CD4-positive, alpha-beta T cell (primary cell): Measurements from ENCODE around the gene PLK3. TPM values are rescaled to one million over a fixed set of nuclear protein-coding genes. Genes with fewer than 3 reads are reported as not detected.

Source experiments
- ATAC-seq: fragments of 200-7000 bp; cut with Tn5 transposase; one replicate; pipeline ENCODE4 v1.10.0; 2022; ENCODE audit warnings: mild to moderate bottlenecking; ENCODE audit not compliant: poor library complexity
- CTCF ChIA-PET: fragments of 350-600 bp; sonication (Branson Sonifier 250); formaldehyde crosslinking; loops from one replicate; lab custom pipeline; 2021; ENCODE audit warnings: antibody characterized with exemption, inconsistent platforms; lab: Charles Lee
- POLR2A ChIA-PET: fragments of 350-600 bp; sonication (Branson Sonifier 250); formaldehyde crosslinking; loops from one replicate; lab custom pipeline; 2021; ENCODE audit warnings: antibody characterized with exemption, inconsistent platforms; lab: Charles Lee
- DNase-seq, 14 experiments: peaks; one replicate each; pipeline ENCODE4 v3.0.0-alpha.2; 2013 to 2020; ENCODE audit warnings: mixed read lengths in 2 of 14
- H3K27ac ChIP-seq, 2 donors: one replicate each; pipeline versions ENCODE4 v1.5.1 to v1.7.0; 2013; ENCODE audit warnings: low read length in 2 of 2, low read depth in 1 of 2, mild to moderate bottlenecking in 1 of 2
- H3K27me3 ChIP-seq, 2 experiments: 1 replicate in 1 of 2; 2 replicates in 1 of 2; pipeline versions ENCODE4 v1.6.1 to v1.7.0; 2013; ENCODE audit warnings: low read length in 2 of 2, control low read depth in 1 of 2, mild to moderate bottlenecking in 1 of 2, moderate library complexity in 1 of 2; ENCODE audit not compliant: insufficient read depth in 2 of 2, control insufficient read depth in 1 of 2
- H3K36me3 ChIP-seq: one replicate; pipeline ENCODE4 v1.6.1; 2013; ENCODE audit warnings: low read length, control low read depth; ENCODE audit not compliant: insufficient read depth
- H3K4me1 ChIP-seq: one replicate; pipeline ENCODE4 v1.6.1; 2013; ENCODE audit warnings: low read length, control low read depth; ENCODE audit not compliant: insufficient read depth
- H3K4me3 ChIP-seq: one replicate; pipeline ENCODE4 v1.5.1; 2013; ENCODE audit warnings: mild to moderate bottlenecking, low read length, moderate library complexity
- H3K9me3 ChIP-seq, 2 experiments: 1 replicate in 1 of 2; 2 replicates in 1 of 2; pipeline versions ENCODE4 v1.6.1 to v1.7.0; 2013; ENCODE audit warnings: low read length in 2 of 2, mild to moderate bottlenecking in 2 of 2, control low read depth in 1 of 2, moderate library complexity in 1 of 2; ENCODE audit not compliant: control insufficient read depth in 1 of 2, insufficient read depth in 1 of 2
- H3K27ac Mint-ChIP-seq: one replicate; pipeline ENCODE4 v1.8.0; 2020; ENCODE audit warnings: mixed read lengths
- H3K27me3 Mint-ChIP-seq: one replicate; pipeline ENCODE4 v1.8.0; 2021; ENCODE audit warnings: mixed read lengths
- H3K36me3 Mint-ChIP-seq: one replicate; pipeline ENCODE4 v1.8.0; 2021; ENCODE audit warnings: low read depth, mixed read lengths
- H3K4me1 Mint-ChIP-seq: one replicate; pipeline ENCODE4 v1.8.0; 2021; ENCODE audit warnings: low read depth, mixed read lengths
- H3K4me3 Mint-ChIP-seq: one replicate; pipeline ENCODE4 v1.8.0; 2020; ENCODE audit warnings: mild to moderate bottlenecking, mixed read lengths
- H3K9me3 Mint-ChIP-seq: one replicate; pipeline ENCODE4 v1.8.0; 2020; ENCODE audit warnings: mixed read lengths
- CTCF ChIP-seq: fragments of 200-600 bp; IDR thresholded peaks from one replicate; pipeline ENCODE4 v1.8.0; 2022; ENCODE audit warnings: antibody characterized with exemption, mild to moderate bottlenecking
- intact Hi-C, 2 experiments: fragments of 100-400 bp; cut with DNase I in 1 of 2; cut with micrococcal nuclease in 1 of 2; formaldehyde crosslinking; loops; one replicate each; pipeline versions ENCODE4 v1.15.1 to v1.9.0; 2023 to 2025; cut with DNase I, micrococcal nuclease
- total RNA-seq, 174 experiments: library from RNA in 2 of 174; stranded (reverse) in 2 of 174; gene quantifications; one replicate each; pipeline ENCODE4 v1.2.3 and lab custom pipeline; 2021 to 2026

Gene PLK3
- total RNA-seq, 2 experiments from 2014 or later: 794 TPM

DNA sequence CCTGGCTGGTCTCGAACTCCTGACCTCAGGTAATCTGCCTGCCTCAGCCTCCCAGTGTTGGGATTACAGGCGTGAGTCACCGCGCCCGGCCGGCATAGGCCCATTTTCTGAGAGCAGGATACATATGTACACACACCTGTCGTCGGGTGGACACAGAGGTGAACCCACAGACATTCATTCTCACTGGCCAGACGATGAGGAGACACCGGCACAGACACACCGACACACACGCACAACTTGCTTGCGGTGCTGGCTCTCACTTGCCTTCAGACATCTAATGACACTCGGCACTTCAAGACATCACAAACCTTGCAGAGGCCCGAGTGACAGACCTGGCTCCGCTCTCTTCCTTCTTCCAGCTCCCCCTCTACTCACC is 42.3 kb downstream of the PLK3 start:
- peak; percentile 11 for ATAC-seq
- H3K4me3 ChIP-seq: peak overlapping the region; percentile 24
- ChIA-PET POLR2A (interaction anchor here (0.9 to 1.2 kb wide), 4 partner anchors 11 to 144 kb away, joined by 3 to 5 read pairs (median 4); partner anchors contain the start of genes EIF2B3 and PLK3), CTCF (no interaction called here)
- H3K36me3 ChIP-seq: no peaks in the 10 kb centered on the region
- no peak overlapping the region for H3K27ac ChIP-seq
- Mint-ChIP-seq H3K27me3 (peaks cover 36% of the 10 kb centered on the region), H3K36me3 (no peaks in the 10 kb centered on the region), H3K4me1 (peaks cover 6% of the 10 kb centered on the region), H3K4me3 (no peak overlapping the region), H3K27ac (no peak overlapping the region), H3K9me3 (no peaks in the 10 kb centered on the region)
- H3K9me3 ChIP-seq: peaks cover 0 to 3% of the 10 kb centered on the region in 2 experiments
- intact Hi-C loops: no loop called here
- DNase-seq: no peak
- H3K4me1 ChIP-seq: peaks cover 12% of the 10 kb centered on the region
- TF ChIP-seq CTCF: no peak
- H3K27me3 ChIP-seq: peaks cover 13 to 16% of the 10 kb centered on the region in 2 experiments

GRCh38 chr1:44842862-44843655 is 42.9 kb downstream of the PLK3 start, which contains the start of gene PTCH2:
TSS of gene PTCH2 (minus strand) at chr1:44843253. CDS start at chr1:44842932, 321 bp downstream.
- no peaks in the 10 kb centered on the region for H3K9me3 Mint-ChIP-seq
- CTCF ChIA-PET: no interaction called here
- peak in 4 of 14 experiments; percentile 11 to 42 (median 24) for DNase-seq
- Histone ChIP-seq H3K4me3 (peak within 1 kb of the TSS; percentile 24), H3K27me3 (peaks cover 13 to 16% of the 10 kb centered on the region in 2 experiments), H3K36me3 (no peaks in the 10 kb centered on the region), H3K4me1 (peaks cover 12% of the 10 kb centered on the region), H3K27ac (no peak within 1 kb of the TSS), H3K9me3 (peaks cover 0 to 3% of the 10 kb centered on the region in 2 experiments)
- peaks cover 36% of the 10 kb centered on the region for H3K27me3 Mint-ChIP-seq
- POLR2A ChIA-PET: interaction anchor here (0.9 to 1.2 kb wide), 4 partner anchors 12 to 143 kb away, joined by 3 to 5 read pairs (median 4); partner anchors contain the start of genes EIF2B3 and PLK3
- H3K4me3 Mint-ChIP-seq: no peak within 1 kb of the TSS
- no peak within 1 kb of the TSS for H3K27ac Mint-ChIP-seq
- no peak for TF ChIP-seq CTCF
- peaks cover 6% of the 10 kb centered on the region for H3K4me1 Mint-ChIP-seq
- peak; percentile 37 for ATAC-seq
- no peaks in the 10 kb centered on the region for H3K36me3 Mint-ChIP-seq
- intact Hi-C loops: no loop called here

GRCh38 chr1:44846985-44847384 is 46.8 kb downstream of the PLK3 start:
- intact Hi-C loops: no loop called here
- Histone ChIP-seq H3K36me3 (peaks cover 6% of the 10 kb centered on the region), H3K9me3 (peaks cover 0 to 3% of the 10 kb centered on the region in 2 experiments), H3K4me3 (no peak overlapping the region), H3K4me1 (peaks cover 12% of the 10 kb centered on the region), H3K27me3 (peaks cover 7 to 9% of the 10 kb centered on the region in 2 experiments), H3K27ac (no peak overlapping the region)
- ATAC-seq (no peak), DNase-seq (no peak)
- Mint-ChIP-seq H3K4me3 (no peak overlapping the region), H3K36me3 (peaks cover 22% of the 10 kb centered on the region), H3K27ac (no peak overlapping the region), H3K9me3 (no peaks in the 10 kb centered on the region), H3K27me3 (peaks cover 19% of the 10 kb centered on the region), H3K4me1 (peaks cover 6% of the 10 kb centered on the region)
- ChIA-PET CTCF (no interaction called here), POLR2A (no interaction called here)
- TF ChIP-seq CTCF: no peak
